ENCODE data around the gene ZNF579.

The ZNF579 gene

GRCh38 chr19:55623130-55623529 is 42.5 kb upstream of the ZNF579 start:
- peaks cover 67 to 71% of the 10 kb centered on the region in 2 experiments for H3K4me1 ChIP-seq (ENCODE audit: control insufficient read depth in 1 of 2, insufficient read depth in 1 of 2, low read depth in 1 of 2, low read length in 1 of 2)

GRCh38 chr19:55622242-55622969 is 41.8 kb upstream of the ZNF579 start:
- H3K27ac ChIP-seq: peak overlapping the region; percentile 96
- no peaks in the 10 kb centered on the region for H3K27me3 ChIP-seq
- no peak overlapping the region for H3K4me3 ChIP-seq (ENCODE audit: low read depth in 1 of 2, low read length in 1 of 2)
- peaks cover 15% of the 10 kb centered on the region for H3K36me3 ChIP-seq
- H3K9me3 ChIP-seq: no peaks in the 10 kb centered on the region
- peaks cover 75 to 78% of the 10 kb centered on the region in 2 experiments for H3K4me1 ChIP-seq (ENCODE audit: control insufficient read depth in 1 of 2, insufficient read depth in 1 of 2, low read depth in 1 of 2, low read length in 1 of 2)
- no peak for TF ChIP-seq CTCF (IDR thresholded peaks at IDR 0.05)

More at GRCh38 chr19:55623130-55623529, 42.5 kb upstream of the ZNF579 start:
- TF ChIP-seq CTCF (IDR thresholded peaks at IDR 0.05): no peak
- Histone ChIP-seq H3K27ac (peak overlapping the region; percentile 96), H3K4me3 (ENCODE audit: low read depth in 1 of 2, low read length in 1 of 2) (no peak overlapping the region), H3K27me3 (no peaks in the 10 kb centered on the region), H3K36me3 (peaks cover 9% of the 10 kb centered on the region), H3K9me3 (no peaks in the 10 kb centered on the region)

- TF ChIP-seq CTCF (IDR thresholded peaks at IDR 0.05): no peak
- Histone ChIP-seq H3K36me3 (peaks cover 22% of the 10 kb centered on the region), H3K4me1 (ENCODE audit: control insufficient read depth in 1 of 2, insufficient read depth in 1 of 2, low read depth in 1 of 2, low read length in 1 of 2) (peaks cover 78 to 80% of the 10 kb centered on the region in 2 experiments), H3K27ac (peak overlapping the region; percentile 96), H3K27me3 (no peaks in the 10 kb centered on the region), H3K4me3 (ENCODE audit: low read depth in 1 of 2, low read length in 1 of 2) (peak overlapping the region in 1 of 2 experiments; percentile 48), H3K9me3 (no peaks in the 10 kb centered on the region)
Observed at GRCh38 chr19:55621673-55622231, 41.1 kb upstream of the ZNF579 start.

- peak overlapping the region; percentile 96 for H3K27ac ChIP-seq
- peaks cover 27% of the 10 kb centered on the region for H3K36me3 ChIP-seq
- H3K4me3 ChIP-seq (ENCODE audit: low read depth in 1 of 2, low read length in 1 of 2): peak overlapping the region; percentile 43 to 48
- TF ChIP-seq CTCF (IDR thresholded peaks at IDR 0.05): no peak
- H3K27me3 ChIP-seq: no peaks in the 10 kb centered on the region
- H3K9me3 ChIP-seq: no peaks in the 10 kb centered on the region
- H3K4me1 ChIP-seq (ENCODE audit: control insufficient read depth in 1 of 2, insufficient read depth in 1 of 2, low read depth in 1 of 2, low read length in 1 of 2): peaks cover 80 to 81% of the 10 kb centered on the region in 2 experiments
Observed at GRCh38 chr19:55621205-55621672, 40.6 kb upstream of the ZNF579 start.

GRCh38 chr19:55620410-55621204 is 40.0 kb upstream of the ZNF579 start:
- peaks cover 33% of the 10 kb centered on the region for H3K36me3 ChIP-seq
- H3K4me3 ChIP-seq (ENCODE audit: low read depth in 1 of 2, low read length in 1 of 2): peak overlapping the region; percentile 43 to 48
- H3K27ac ChIP-seq: peak overlapping the region; percentile 96
- H3K4me1 ChIP-seq (ENCODE audit: control insufficient read depth in 1 of 2, insufficient read depth in 1 of 2, low read depth in 1 of 2, low read length in 1 of 2): peaks cover 80 to 81% of the 10 kb centered on the region in 2 experiments
- no peaks in the 10 kb centered on the region for H3K9me3 ChIP-seq
- no peak for TF ChIP-seq CTCF (IDR thresholded peaks at IDR 0.05)
- no peaks in the 10 kb centered on the region for H3K27me3 ChIP-seq
